ENCODE results near the gene KIAA0825. TPM values are rescaled to one million over a fixed set of nuclear protein-coding genes. Genes with fewer than 3 reads are reported as not detected.

The KIAA0825 gene
- total RNA-seq, 4 donors from 2014 or later = 12.5 to 32.6 (median 15.9) TPM

DNA sequence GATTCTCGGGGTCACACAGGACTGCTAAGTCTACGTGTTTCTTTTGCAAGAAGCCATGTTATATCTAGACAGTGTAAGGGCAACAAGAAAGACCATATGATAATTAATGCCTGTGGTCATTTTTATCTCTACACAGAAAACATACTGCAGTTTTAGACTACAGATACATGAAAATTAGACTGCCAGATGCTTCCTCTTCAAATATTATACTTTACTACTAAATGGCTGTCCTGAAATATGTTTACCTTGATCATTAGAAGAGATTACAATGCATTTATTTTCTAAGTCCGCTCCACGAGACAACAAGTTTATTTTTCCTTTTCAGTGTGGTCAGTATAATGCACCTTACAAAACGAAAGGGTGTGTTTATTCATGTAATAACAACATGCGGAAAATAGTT is 147.6 kb downstream of the KIAA0825 start:
- H3K9me3 ChIP-seq = peaks cover 3% of the 10 kb centered on the region
- no peaks in the 10 kb centered on the region for H3K27me3 ChIP-seq
- H3K4me1 ChIP-seq = no peaks in the 10 kb centered on the region
- 90% methylated on average over 6 of the region's 6 CpGs for whole genome bisulfite sequencing, 2 donors
- no peak overlapping the region for H3K4me3 ChIP-seq (replicated peaks in 1 of 3)
- intact Hi-C loops (cut with DNase I) = no loop called here
- no peak for DNase-seq
- no peak overlapping the region for H3K27ac ChIP-seq
- H3K36me3 ChIP-seq = peaks cover 0 to 4% of the 10 kb centered on the region in 2 donors
- TF ChIP-seq, protein P1, sequence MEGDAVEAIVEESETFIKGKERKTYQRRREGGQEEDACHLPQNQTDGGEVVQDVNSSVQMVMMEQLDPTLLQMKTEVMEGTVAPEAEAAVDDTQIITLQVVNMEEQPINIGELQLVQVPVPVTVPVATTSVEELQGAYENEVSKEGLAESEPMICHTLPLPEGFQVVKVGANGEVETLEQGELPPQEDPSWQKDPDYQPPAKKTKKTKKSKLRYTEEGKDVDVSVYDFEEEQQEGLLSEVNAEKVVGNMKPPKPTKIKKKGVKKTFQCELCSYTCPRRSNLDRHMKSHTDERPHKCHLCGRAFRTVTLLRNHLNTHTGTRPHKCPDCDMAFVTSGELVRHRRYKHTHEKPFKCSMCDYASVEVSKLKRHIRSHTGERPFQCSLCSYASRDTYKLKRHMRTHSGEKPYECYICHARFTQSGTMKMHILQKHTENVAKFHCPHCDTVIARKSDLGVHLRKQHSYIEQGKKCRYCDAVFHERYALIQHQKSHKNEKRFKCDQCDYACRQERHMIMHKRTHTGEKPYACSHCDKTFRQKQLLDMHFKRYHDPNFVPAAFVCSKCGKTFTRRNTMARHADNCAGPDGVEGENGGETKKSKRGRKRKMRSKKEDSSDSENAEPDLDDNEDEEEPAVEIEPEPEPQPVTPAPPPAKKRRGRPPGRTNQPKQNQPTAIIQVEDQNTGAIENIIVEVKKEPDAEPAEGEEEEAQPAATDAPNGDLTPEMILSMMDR (IDR thresholded peaks at IDR 0.05) = no peak
- no peak for TF ChIP-seq POLR2A (IDR thresholded peaks at IDR 0.05)

DNA sequence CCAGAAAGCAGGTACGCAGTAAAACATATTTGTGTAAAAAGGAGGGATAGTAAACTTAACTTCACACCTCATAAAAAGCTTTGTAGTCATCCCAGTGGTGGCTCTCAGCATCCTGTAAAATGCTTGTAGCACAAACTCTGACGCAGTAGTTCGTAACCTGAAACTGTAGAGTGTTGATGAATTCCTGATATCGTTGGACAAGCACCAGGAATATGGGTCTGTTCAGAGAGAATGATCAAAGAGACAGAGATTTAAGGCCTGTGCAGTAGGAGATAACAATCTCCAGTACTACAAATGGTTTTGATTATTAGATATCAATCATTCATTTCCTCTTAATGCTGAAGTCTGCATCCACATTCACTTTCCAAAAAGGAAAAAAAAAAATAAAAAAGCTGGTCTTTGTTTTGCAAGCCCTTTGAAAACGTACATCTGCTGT is 148.5 kb downstream of the KIAA0825 start:
- no peak for DNase-seq
- no peaks in the 10 kb centered on the region for H3K4me1 ChIP-seq
- H3K27me3 ChIP-seq = no peaks in the 10 kb centered on the region
- H3K4me3 ChIP-seq (replicated peaks in 1 of 3) = no peak overlapping the region
- 69 to 75% methylated on average over 5 of the region's 5 CpGs for WGBS, 2 donors
- H3K36me3 ChIP-seq = peaks cover 0 to 4% of the 10 kb centered on the region in 2 donors
- intact Hi-C loops (cut with DNase I) = no loop called here
- H3K9me3 ChIP-seq = peaks cover 3% of the 10 kb centered on the region
- no peak overlapping the region for H3K27ac ChIP-seq
- TF ChIP-seq, protein P1 (IDR thresholded peaks at IDR 0.05) = no peak
- TF ChIP-seq POLR2A (IDR thresholded peaks at IDR 0.05) = no peak

DNA sequence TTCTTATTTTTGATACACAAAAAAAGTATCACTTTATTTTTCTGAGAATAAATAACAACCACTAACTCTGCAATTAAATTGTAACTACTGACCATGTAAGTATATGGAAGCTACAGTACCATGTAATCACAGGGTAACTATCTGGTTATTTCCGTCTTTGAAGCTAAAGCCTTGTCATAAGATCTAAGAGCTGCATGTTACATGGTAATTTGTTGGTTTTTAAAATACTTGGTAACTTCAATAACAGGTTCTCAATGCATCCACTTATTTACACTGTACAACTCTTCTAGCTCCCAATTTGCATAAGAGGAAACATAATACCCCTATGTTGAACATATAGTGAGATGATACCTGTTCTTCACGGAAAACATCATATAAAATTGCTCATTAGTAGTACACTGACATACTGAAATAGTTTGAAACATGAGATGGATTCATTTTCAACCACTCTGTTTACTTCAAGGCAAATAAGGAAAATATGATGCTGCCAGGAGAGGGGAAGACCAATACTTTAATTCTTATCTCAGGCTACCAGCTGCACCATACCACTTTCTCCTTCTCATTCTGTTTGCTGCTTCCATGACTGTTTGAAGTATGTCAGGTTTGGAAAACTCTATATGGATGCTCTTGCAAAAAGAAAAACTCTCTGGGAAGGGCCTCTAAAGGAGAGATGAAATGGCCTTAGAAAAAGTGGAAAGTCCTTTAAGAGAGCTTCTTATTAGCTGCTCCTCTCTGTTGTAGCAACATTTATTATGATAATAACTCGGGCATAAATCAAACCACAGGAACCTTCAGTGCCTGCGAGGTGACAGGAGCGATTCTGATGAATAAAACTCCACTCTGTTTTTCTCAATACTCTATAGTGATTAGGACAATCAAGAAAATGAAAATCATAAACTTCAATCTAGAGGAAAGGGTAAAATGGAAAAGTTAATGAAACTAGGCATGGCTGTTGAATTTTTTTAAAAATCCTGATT is 150.2 kb downstream of the KIAA0825 start:
- Histone ChIP-seq H3K27ac (no peak overlapping the region), H3K36me3 (peaks cover 0 to 4% of the 10 kb centered on the region in 2 donors), H3K27me3 (no peaks in the 10 kb centered on the region), H3K9me3 (peaks cover 3% of the 10 kb centered on the region), H3K4me3 (replicated peaks in 1 of 3) (no peak overlapping the region), H3K4me1 (no peaks in the 10 kb centered on the region)
- DNase-seq = no peak
- TF ChIP-seq POLR2A (IDR thresholded peaks at IDR 0.05) = no peak
- TF ChIP-seq, protein P1 (IDR thresholded peaks at IDR 0.05) = no peak
- 90 to 96% methylated on average over 5 of the region's 5 CpGs for WGBS, 2 donors
- intact Hi-C loops (cut with DNase I) = no loop called here

DNA sequence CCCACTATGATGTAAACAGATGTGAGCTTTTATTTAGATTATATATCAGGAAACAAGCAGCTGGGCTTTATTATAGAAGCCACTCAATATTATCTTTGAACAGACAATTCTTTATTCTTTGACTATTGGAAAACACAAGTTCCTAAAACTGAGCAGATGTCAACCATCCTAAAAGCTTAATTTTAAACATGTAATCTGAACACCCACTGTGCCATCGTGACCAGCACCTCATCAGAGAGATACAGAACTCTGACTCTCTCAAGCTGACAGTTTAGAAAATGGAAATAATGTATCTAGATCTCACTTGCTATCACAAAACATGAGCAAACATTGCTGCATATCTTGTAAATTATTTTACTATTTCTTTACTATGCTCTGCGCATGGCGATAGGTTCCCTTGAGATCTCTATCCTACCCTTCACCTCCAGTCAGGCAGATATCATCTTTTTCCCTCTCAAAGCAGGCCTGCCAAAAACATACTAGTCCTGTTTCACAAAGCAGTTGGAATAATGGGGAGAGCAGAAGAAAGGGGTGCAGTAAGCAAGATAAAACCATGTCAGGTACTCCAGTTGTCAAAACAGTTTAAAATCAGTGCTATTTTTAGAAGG is 151.0 kb downstream of the KIAA0825 start:
- no peak overlapping the region for H3K4me3 ChIP-seq (replicated peaks in 1 of 3)
- no peaks in the 10 kb centered on the region for H3K36me3 ChIP-seq
- 92 to 98% methylated on average over 3 of the region's 3 CpGs for WGBS, 2 donors
- TF ChIP-seq, protein P1 (IDR thresholded peaks at IDR 0.05) = no peak
- TF ChIP-seq POLR2A (IDR thresholded peaks at IDR 0.05) = no peak
- DNase-seq = no peak
- H3K4me1 ChIP-seq = no peaks in the 10 kb centered on the region
- no peaks in the 10 kb centered on the region for H3K27me3 ChIP-seq
- no peak overlapping the region for H3K27ac ChIP-seq
- H3K9me3 ChIP-seq = peaks cover 3% of the 10 kb centered on the region
- intact Hi-C loops (cut with DNase I) = no loop called here

DNA sequence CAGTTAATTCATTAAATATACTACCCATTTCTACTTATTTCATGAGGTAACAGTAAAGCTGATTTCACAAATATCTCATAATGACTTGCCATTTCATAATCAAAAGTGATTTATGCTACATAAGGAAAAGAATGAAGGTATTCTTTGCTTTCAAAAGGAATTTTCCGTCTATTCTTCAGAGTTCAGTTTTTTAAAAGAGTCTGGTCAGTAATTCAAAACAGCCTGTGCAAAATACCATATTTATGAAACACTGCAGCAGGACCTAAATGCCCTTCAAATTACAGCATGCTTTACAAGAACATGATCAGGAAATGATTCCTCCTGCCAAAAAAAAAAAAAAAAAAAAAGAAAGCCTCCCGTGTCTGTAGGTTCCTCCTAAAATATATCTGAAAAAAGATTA is 154.7 kb downstream of the KIAA0825 start:
- DNase-seq = no peak
- H3K4me3 ChIP-seq (replicated peaks in 1 of 3) = no peak overlapping the region
- no peaks in the 10 kb centered on the region for H3K27me3 ChIP-seq
- no peaks in the 10 kb centered on the region for H3K9me3 ChIP-seq
- no peaks in the 10 kb centered on the region for H3K4me1 ChIP-seq
- no peak for TF ChIP-seq POLR2A (IDR thresholded peaks at IDR 0.05)
- TF ChIP-seq, protein P1 (IDR thresholded peaks at IDR 0.05) = no peak
- intact Hi-C loops (cut with DNase I) = no loop called here
- 59 to 76% methylated on average over 2 of the region's 2 CpGs for WGBS, 2 donors
- no peaks in the 10 kb centered on the region for H3K36me3 ChIP-seq
- no peak overlapping the region for H3K27ac ChIP-seq
